HG03521 (cell line): ENCODE results near the gene MINK1.

Experiments used
- ATAC-seq: cut with Tn5 transposase; IDR thresholded peaks from one replicate; pipeline ENCODE4 v1.9.1; 2021; ENCODE audit warnings: mild to moderate bottlenecking, moderate library complexity; ENCODE audit not compliant: unreplicated experiment

The MINK1 gene

GRCh38 chr17:4833178-4833940 lies at the start of gene MINK1:
Gene MINK1, plus strand, starts transcription at chr17:4833340. Its CDS starts 244 bp downstream, at chr17:4833584.
- ATAC-seq, result peak; percentile 93

DNA sequence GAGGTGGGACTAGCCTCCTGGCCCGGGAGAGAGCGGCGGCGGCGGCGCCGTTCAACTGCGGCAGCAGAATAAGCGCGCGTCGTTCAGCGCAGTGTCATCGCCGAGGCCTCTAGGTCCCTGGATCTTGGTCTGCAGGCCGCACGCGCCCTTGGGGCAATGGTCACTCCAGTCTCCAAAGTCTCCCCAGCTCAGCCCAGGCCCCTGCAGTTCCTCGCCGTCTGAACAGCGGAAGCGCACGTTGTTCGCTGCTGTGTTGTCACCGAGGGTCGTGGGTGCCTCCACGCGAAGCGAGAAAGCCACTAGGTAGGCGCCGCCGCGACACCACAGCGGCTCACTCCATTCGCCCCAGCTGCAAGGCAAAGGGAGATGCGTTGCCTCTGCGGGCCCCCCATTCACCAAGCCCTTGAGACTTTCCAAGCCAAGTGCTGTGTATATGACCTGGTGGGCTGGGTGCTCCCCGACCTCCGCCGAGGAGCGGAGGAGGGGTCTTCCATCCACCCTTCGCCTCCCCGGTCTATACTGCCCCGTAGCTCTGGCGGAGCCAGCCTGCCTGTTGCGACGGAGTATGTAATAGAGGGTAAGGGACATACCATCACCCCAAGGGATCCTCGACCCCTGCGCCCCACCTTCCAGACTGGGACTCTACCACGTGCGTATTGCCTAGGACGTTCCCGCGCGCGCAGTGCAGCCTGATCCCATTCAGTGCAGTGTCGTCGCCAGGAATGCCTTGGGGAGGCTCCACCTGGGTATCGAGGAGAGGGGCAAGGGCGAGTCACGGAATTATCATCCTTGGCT lies 47.6 kb upstream of the MINK1 start:
- ATAC-seq, result no peak

- no peak for ATAC-seq
Observed at GRCh38 chr17:4786106-4786511, 47.0 kb upstream of the MINK1 start, which contains the start of gene VMO1. Gene VMO1, minus strand, starts transcription at chr17:4786364. Its CDS starts 12 bp downstream, at chr17:4786352.

DNA sequence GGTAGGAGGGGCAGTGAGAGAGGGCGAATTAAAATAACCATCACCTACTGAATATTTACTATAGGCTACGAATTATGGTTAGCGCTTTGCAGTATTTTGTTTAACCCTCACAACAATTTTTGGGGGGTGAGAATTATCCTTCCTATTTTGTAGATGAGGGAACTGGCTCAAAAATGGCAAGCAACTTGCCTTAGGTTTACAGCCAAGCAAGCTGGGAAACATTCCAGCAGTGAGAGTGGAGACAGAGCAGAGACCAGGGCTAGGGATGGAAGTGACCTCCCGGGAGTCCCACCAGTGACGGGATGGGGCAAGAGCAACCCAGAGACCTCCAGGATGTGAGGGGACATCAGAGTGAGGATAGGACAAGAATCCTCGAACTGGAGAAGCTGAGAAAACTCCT lies 46.6 kb upstream of the MINK1 start:
- no peak for ATAC-seq

DNA sequence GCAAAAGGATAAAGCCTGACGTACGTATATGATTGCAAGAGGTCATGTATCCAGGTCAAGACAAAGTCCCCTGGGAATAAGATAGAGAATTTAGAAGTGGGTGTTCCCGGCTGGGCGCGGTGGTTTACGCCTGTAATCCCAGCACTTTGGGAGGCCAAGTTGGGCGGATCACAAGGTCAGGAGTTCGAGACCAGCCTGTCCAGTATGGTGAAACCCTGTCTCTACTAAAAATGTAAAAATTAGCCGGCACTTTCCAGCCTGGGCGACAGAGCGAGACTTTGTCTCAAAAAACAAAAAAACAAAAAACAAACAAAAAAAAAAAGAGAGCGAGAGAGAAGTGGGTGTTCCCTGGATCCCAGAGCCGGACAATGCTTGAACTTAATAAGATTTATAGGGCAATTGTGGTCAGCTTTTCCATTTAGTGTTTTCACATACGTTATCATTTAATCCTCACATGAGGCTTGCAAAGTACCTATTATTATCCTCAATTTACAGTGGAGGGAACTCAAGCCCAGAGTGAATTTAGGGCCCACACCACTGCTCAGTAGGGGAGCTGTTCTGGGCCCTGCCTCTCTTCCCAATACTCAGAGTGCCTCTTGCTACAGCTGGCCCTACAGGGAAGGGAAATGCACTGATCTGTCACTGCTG lies 44.9 kb upstream of the MINK1 start:
- ATAC-seq, result no peak

GRCh38 chr17:4788807-4789700 lies 44.1 kb upstream of the MINK1 start, which contains the start of gene GLTPD2:
Gene GLTPD2, plus strand, starts transcription at chr17:4788964. Its CDS starts 48 bp downstream, at chr17:4789012.
- no peak for ATAC-seq

- no peak for ATAC-seq
Observed at GRCh38 chr17:4789701-4789950, 43.5 kb upstream of the MINK1 start.

GRCh38 chr17:4789951-4790704 lies 43.0 kb upstream of the MINK1 start:
- ATAC-seq, result peak; percentile 84

- ATAC-seq, result no peak
Observed at GRCh38 chr17:4790705-4791088, 42.4 kb upstream of the MINK1 start.

GRCh38 chr17:4795168-4795567 lies 38.0 kb upstream of the MINK1 start:
- no peak for ATAC-seq

GRCh38 chr17:4796552-4796920 lies 36.6 kb upstream of the MINK1 start:
- ATAC-seq, result no peak

DNA sequence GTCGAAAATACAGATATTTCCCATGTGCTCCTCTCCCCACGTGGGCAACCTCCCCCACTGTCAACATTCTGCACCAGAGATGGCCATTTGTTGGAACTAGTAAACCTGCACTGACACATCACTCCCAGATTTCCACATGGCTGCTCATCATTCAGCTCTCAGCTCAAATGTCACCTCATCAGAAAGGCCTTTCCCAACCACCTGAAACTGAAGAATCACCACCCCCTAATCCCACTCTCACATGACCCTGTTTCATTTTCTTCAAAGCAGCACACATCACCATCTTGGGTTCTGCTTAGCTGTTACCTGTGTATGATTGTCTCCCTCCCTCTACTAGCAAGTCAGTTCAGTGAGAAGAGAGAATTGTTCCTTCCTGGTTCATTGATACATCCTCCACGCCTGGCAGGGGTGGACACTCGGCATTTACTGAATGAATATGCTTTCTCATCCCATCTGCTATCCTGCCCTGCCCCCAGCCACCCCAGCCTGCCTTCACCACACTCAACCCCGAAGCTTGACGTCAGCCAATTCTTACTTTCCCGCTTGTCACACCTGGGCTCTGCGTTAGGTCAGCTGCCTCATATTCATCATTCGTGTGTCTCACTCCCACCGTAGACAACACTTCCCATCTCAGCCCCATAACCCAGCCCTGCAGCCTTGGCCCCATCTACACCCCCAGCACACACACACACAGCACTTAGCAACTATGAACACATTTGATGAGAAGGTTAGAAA lies 32.5 kb upstream of the MINK1 start:
- no peak for ATAC-seq

DNA sequence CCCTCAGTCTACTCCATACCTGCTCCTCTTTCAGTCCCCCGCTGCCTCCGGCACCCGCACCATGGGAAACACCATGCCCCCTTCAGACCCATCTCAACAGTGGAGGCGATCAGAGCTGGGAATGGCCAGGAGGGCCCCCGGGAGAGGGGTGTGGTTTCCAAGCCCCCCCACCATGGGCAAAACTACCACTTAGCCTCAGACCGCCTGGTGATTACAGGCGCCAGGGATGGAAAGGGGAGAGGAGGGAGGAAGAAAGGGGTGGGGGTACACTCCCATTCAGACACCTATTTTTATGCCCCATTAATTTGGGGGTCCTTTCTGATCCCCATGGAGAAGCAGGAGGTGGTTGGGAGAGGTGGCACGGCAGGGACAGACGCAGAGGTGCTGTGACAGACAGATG lies 30.9 kb upstream of the MINK1 start, which contains the start of gene C17orf114:
C17orf114 (minus strand) TSS at position 101 of the 400 bp plus-strand sequence.
- ATAC-seq, result no peak

DNA sequence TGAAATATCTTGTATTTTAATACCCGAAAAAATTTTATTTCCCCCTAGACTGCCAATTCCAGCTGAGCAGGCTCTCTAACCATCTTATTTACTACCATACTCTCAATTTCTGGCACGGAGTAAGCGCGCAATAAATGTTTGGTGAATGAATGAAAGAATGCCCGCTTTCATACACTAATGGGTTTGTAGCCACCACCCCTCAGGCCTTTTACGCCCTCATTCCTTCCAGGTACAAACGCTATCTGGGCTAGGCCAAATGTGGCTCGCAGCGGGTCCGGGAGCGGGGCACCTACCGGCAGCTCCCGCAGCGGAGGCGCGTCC lies 26.7 kb upstream of the MINK1 start:
- ATAC-seq, result no peak

DNA sequence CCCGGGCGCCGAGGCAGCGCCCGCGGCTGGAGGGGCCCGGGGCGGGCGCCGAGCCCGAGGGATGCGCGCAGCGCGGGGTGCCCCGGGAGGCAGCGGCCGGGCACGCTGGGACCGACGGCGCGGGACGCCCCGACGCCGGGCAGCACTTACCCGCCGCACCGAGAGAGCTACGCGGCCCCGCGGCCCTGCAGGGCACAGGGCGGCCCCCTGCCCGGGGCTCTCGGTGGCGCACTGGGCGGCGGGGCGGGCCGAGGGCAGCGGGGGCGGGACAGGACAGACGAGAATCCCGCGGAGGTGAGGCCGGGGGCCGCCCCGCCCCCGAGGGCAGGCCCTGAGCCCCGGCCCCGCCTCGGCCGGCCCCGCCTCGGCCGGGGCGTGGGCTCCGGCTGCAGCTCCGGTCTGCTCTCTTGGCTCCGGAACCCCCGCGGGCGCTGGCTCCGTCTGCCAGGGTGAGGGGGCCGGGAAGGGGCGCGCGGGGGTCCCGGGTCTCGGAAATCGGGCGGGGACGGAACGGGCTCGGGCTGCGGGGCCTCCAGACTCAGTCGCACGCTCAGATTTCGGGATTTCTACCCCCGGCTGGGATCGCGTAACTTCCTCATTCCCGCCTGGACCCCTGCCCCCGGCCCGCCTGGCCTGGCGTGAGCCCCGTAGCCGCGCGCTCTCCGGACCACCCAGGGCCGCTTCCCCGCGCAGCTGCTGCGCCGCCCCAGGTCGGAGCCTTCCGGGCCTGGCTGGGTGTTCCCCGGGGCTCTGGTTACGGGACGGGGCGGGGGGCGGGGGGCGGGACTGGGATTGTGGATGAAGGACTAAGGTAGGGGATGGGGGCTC lies 26.1 kb upstream of the MINK1 start, which contains the start of gene PLD2:
PLD2 (plus strand) TSS at position 376 of the 828 bp plus-strand sequence. CDS start 621 bp downstream, outside the sequence.
- peak; percentile 87 for ATAC-seq

GRCh38 chr17:4807605-4808377 lies 25.3 kb upstream of the MINK1 start:
- ATAC-seq, result no peak

DNA sequence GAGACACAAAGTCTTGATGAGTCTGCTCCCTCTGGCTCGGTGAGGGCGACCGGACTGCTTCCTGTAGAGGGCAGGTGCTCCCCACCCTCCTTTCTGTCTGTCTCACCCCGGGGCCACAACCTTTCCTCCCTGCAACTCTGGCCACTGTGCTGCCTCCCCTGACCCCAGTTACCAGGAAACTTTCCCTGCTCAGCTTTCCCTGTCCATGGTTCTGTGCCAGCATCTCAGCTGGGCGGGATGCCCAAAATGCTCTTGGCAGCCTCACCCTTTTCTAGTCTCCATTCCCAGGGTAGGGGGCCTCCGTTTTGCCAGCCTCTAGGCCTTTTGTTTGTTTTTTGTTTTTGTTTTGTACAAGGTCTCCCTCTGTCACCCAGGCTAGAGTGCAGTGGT lies 24.8 kb upstream of the MINK1 start:
- no peak for ATAC-seq
